NOMO-1 treated with DMSO at 0.1 percent for 48 hours (cell line): Measurements from ENCODE around the gene ABLIM3.
"Not testable (repeated sequence)": the region's sequence is repeated elsewhere in the genome, so short reads cannot be mapped to it uniquely, and the experiment has no call there.

ENCODE experiments used
- DNase-seq: peaks from one replicate; lab custom pipeline; 2025; ENCODE audit not compliant: unreplicated experiment; lab: John Stamatoyannopoulos, UW

ABLIM3 gene

DNA sequence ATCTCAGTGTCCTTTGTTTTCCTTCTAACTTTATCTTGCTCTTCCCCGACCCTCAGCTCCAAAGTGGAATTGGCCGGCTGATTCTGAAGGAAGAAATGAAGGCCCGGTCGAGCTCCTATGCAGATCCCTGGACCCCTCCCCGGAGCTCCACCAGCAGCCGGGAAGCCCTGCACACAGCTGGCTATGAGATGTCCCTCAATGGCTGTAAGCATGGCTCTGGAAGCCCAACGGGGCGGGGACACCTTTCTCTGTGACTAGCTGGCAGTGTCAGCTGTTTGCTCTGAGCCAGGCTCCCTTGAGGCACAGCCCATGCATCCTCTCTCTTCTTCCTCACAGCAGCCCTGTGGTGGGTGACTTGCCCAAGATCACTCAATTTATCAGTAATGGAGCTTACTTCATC lies 106.4 kb downstream of the ABLIM3 start:
- no peak for DNase-seq

DNA sequence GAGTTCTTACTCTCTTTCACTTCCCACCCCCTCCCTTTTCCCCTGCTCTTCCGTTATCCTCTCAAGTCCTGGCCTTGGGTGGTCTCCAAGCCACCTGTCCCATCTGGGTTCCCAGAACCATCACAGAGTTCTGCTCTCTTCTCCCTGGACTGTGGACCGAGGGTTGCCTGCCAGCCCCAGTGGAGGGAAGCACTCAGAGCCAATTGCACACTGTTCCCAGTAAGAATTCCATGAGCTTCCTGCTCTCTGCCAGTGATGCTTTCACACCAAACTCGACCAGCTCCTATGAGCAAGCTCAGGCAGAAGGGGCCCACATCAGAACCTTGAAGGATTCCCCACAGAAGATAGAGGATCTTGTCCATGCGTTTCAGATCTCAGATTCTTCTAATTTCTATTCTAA lies 110.3 kb downstream of the ABLIM3 start:
- DNase-seq, result no peak

DNA sequence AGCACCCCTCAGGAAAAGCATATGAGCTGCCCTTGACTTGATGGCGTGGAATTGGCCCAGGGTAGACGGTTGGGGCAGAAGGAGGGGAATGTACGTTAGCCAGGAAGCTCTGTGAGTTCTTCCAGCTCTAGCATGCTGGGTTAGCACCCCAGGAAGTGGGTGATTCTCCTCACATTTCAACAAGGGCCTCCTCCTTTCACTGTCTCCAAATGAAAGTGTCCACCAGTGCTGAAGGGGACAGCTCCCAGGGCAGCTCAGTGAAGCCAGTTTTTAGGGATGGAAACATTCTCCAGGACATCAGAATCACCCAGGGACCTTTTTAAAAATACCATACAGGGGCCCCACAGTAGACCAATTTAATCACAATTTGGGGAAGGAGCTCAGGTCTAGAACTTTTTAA lies 113.2 kb downstream of the ABLIM3 start:
- no peak for DNase-seq

DNA sequence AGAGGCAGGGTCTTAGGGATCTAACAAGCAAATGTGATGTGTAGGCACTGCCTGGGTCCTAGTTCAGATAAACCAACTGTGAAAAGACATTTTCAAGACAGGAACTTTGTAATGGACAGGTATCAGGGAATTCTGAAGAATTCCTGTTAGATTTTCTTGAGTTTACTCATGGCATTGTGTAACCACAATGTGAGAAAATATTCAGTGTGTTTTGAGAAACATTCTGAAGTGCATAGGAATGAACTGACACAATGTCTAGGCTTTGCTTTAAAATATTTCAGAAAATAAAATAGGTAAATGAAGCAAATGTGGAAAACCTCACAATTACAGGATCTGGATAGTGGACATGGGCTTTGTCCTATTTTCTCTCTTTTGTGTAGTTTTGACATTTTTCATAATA lies 115.2 kb downstream of the ABLIM3 start:
- DNase-seq, result no peak

DNA sequence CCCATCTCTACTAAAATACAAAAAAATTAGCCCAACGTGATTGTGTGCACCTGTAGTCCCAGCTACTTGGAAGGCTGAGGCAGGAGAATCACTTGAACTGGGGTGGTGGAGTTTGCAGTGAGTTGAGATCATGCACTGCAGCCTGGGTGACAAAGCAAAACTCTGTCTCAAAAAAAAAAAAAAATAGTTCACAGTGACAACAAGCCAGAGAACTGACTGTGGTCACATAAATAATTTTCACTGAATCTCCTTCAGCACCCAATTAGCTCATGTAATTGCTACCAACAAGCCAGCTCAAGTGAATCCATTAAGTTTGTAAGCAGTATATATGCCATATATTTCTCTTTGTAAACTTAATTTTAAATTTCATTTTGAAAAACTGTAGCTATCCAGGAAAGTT lies 115.8 kb downstream of the ABLIM3 start:
- DNase-seq, result no peak

DNA sequence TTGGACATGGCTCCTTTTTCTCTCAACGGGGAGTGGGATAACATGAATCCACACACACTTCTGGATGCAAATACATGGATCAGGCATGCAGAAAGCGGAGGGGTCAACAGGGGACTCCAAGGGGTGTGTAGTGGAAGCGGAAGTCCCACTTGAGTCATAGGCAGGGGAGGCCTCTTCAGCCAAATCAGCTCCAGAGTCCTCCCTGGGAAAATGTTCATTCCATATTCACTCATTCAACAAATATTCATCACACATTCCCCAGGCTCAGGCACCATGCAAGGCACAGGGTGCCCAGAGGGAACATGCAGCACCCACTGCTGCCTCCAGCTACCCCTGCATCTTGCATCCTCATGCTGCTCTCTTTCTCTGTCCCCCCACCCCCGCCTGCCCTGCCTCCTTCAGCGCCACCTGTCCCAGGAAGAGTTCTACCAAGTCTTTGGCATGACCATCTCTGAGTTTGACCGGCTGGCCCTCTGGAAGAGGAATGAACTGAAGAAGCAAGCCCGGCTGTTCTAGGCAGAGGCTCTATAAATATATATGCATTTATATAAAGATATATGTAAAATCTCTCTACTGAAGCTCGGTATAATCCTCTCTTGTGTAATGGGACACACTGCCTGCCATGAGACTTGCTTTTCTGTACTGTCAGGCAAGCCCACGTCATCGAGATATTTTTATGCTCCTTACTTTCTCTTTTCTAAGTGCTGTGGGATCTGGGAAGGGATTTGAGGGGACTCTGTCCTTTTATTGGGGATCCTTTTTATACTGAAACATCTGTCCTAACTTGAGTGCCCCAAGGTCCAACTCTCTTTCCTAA lies 116.8 kb downstream of the ABLIM3 start:
- no peak for DNase-seq

DNA sequence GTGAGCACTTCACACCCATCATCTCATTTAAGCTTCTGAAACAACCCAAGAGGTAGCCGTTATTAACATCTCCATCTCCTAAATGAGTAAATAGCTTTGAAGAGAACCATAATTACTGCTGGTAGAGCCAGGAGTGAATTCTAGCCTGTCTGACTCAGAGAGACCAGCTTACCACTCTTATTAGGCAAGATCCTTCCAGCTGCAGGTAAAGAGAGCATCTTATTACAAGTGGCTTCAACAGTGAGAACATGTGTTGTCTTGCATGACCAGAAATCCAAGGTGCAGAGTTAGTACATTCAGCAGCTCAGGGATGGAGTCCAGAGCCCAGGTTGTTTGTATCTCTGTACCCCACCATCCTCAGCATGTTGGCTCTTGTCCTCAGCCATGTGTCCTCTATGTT lies 119.5 kb downstream of the ABLIM3 start:
- DNase-seq, result no peak

DNA sequence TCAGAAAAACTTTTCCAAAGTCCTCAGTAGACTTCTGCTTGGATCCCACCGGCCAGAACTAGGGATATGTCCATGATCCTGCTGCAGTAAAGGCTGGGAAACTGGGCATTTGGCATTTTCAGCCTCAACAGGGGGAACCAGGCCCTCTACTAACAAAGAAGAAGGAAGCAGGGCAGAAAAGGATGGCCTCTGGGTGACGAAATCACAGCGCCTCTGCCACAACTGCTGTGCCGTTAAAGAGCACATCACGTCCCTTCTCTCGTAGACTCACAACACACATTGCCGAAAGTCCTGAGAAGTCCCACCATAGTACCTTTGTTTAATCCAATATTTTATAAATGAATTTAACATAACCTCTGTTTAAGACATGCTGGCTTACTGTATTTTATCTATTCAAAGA lies 120.0 kb downstream of the ABLIM3 start:
- peak; percentile 70 for DNase-seq

DNA sequence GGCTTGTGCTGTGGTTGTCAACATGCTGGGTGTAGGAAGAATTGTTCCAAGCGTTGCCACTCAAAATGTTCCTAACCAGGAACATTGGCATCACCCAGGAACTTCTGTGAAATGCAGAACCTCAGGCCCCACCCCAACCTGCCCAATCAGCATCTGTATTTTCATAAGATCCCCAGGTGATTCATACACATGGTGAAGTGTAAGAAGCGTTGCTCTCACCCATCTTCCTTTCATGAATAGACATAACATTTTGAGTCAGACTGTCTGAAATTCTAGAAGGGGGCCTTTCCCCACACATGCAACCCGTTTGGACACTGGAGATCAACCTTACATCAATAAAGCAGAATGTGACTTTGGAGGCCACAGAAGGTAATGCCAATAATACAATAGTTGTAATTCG lies 121.0 kb downstream of the ABLIM3 start:
- DNase-seq, result no peak

DNA sequence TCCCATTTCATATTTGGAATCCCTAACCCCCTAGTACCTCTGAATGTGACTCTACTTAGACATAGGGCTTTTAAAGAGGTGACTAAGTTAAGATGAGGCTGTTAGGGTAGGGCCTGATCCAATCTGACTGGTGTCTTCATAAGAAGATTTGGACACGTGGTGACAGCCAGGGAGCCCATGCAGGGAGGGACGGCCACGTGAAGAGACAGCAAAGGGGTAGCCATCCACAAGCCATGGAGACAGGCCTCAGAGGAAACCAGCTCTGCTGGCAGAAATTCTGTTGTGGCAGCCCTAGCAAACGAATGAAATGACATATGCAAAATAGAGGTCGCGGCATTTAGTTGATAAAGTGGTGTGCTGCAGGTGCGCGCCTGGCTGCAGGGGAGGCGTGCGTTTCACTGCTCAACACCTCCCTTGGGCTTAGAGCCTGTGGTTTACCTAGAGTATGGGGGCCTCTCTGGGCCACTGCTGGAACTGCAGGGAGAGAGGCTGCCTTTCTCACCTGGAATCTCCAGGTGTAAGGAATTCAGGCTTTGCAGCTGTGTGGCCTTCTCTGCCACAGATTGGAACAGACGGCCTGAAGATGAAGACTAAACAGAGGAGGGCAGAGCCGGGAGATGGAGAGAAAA lies 123.3 kb downstream of the ABLIM3 start:
- DNase-seq, result no peak

DNA sequence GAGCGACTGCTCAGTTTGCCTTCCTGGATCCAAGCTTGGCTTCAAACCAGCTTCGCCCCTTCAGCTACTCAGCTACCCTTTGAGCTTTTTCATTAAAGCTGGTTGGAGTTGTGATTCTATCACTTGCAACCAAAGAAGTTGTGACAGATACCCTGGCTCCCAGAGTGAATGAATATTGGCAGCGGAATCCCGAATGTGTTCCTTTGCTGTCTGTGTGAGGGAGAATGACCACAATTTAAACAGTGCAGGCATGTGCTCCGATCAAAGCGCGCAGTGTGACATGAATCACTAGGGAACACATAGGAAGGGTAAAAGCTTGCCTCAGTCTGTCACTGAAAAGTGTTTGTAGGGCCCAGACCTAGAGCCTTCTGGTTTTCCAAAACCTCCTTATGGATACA lies 123.8 kb downstream of the ABLIM3 start:
- no peak for DNase-seq

DNA sequence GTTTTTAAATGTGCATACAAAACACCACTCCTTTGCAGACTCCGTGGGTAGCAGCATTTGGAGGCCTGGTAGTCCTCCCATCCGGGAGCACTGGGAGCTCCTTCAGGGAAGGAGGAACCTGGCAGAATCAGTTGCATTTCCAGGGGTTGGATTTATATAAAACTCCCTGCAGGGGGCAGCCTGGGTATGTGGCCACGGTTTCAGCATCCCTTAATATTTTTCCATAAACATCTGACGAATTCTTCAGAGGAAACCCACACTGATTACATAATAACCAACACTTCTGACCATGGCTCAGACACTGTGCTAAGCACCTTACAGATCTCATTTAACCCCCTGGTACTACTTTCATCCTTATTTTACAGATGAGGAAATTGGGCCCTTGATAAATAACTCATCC lies 124.3 kb downstream of the ABLIM3 start:
- DNase-seq, result peak; percentile 39

DNA sequence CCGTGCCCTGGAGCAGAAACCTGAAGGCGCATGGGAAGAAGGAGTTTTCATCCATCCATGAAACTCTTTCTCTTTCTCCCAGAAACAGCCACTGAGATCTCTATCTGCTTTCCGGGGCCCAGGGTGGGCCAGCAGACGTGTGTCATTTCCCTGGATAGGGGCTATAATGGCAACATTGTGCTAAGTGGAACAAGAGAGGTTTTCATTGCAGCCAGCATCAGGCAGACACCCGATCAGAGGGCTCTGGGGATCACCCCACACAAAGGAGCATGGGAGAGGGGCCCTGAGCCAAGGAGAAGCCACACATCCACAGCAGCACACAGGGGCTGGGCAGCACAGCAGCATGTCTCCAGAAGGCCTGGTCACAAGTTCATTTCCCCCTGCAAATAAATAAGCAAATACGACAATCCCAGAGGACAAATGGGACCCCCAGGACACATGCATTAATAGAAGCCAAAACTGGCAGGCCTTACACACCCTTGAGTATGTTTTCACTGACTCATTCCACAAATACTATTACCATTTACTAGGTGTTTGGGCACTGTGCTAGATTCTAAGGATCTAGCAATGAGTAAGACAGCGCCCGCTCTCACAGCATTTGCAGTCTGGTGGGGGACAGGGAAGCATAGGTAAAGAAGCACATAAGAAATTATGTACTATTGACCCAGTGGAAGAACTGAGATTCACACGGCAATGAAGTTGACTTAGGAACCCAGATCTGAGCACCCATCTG lies 126.1 kb downstream of the ABLIM3 start:
- no peak for DNase-seq

DNA sequence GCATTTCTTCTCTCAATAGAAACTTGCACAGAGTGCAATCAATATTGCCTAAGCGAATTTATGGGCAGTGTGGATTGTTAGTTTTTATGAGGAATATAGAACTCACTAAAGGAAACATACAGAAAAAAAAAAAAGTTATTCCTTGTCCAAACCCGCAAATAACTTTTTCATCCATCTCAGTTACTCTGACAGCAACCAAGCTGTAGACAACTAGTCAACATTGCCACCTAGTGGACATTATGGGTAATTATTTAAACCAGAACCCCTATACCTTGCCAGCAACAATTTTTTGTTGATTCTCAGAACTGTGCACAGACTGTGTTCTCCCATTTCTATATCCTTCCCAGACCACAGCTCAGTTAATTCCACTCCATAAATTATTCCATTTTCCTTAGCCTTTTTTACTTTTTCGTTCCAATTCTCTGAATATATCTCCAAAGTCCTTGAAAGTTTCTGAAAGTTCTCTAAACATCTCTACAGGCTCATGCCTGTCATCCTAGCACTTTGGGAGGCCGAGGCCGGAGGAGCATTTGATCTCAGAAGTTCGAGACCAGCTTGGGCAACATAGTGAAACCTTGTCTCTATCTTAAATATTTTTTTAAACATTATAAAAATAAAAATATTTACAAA lies 127.8 kb downstream of the ABLIM3 start:
- DNase-seq, result peak; percentile 72

DNA sequence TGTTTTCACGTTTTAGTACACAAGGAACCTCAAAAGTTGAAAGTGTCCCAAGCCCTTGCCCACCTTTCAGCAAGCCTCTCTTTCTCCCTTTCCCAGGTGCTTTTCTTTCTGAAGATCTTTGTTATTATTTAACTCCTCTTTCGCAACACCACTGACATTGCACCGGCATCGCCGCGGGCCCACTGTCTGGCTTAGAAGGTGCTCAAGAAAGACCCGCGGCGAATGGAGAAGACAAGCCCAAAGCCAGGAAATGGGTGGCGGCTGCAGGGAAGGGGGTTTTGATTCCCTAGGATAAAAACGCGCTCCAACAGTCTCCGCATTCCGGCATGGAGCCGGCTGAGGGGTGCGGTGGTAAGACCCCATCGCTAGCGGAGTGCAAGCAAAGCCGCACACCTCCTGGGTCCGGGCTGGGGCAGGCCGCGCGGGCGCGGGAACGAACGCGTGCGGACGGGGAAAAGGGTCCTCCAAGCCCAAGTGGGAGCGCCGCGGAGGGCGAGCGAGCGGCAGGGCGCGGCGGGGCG lies 130.0 kb downstream of the ABLIM3 start:
- DNase-seq, result peak; percentile 11

DNA sequence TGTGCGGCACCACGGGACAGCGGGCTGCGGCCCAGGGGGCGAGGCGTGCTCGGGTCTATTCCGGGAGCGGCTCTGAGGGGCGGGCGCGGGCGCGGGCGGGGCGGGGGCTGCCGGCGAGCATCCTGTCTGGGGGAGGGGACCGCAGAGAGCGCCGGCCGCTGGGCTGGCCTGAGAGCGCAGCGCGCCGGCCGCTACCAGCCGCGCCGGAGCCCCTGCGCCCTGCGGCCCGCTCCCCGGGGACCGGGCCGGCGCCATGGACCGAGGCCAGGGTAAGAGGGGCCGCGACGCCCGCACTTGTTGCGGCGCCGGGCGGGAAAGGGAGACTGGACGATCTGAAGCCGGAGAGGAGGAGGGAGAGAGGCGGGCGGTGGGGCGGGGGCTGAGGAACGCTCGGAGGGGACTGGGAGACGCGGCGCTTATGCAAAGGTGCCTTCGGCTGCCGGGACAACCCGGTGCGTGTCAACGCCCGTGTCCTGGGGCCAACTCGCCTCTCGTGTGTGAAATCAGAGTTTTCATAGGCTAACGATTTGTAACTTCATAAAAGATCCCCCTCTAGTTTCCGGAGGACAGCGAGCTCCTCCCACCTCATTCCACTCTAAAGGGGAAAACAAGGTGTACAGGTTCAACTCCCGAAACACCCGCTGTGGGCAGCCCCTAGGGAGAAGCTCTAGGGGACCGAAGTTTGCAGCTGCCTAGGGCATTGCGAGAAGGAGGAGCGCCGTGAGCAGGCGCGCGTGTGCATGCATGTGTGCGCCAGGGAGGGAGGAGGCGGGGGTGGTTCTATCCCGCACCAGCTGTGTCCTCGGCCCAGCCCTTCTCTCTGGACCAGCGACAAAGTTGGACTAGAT lies 130.6 kb downstream of the ABLIM3 start, which contains the start of gene AFAP1L1:
Gene AFAP1L1 (plus strand): TSS at position 144 of the 848 bp plus-strand sequence. CDS start 110 bp downstream, at position 254.
- peak; percentile 8 for DNase-seq

DNA sequence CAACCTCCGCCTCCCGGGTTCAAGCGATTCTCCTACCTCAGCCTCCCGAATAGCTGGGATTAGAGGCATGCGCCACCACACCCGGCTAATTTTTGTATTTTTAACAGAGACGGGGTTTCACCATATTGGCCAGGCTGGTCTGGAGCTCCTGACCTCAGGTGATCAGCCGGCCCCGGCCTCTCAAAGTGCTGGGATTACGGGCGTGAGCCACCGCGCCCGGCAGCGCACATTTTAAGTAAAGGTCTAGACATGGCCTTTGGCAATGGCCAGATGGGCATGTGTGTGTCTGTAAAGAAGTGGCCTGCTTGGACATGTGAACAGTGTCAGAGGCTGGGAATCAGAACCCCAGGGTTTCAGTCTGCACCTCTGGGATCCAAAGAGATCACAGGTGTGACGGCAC lies 131.5 kb downstream of the ABLIM3 start:
- not testable (repeated sequence) for DNase-seq

DNA sequence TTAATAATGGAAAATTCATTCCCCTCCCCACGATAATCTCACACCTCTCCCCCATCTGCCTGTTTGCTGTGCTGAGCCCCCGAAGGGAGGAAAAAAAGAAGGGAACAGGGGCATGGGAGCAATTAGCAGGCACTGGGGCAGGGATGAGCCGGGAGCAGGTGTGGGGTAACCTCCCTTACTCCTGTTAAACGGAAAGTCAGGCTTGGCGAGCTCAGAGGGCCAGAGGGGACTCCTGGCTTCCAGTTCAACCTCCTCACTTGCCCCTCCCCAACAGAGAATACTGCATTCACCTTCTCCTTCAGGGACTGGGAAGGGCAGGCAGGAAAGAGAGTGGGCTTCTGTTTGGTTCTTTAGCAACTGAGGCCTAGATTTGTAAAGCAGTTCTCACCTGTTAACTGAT lies 131.9 kb downstream of the ABLIM3 start:
- no peak for DNase-seq

DNA sequence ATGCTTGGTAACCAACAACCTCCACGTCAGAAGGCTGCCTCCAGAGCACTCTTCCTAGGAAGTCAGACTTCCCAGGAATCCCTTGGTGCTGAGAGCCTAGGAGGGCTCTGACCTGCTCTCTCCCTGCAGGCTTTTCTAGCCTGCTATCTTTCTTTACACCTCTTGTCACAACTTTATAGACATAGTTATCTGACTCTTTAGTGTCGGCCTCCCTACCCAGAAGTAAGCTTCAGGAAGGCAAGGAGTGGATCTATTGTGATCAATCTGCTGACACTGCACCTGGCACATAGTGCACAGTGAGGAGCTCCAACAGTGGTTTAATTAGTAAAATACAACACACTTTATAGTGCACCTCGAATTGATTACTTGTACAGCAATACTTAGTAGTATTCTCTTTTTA lies 132.7 kb downstream of the ABLIM3 start:
- DNase-seq, result no peak

DNA sequence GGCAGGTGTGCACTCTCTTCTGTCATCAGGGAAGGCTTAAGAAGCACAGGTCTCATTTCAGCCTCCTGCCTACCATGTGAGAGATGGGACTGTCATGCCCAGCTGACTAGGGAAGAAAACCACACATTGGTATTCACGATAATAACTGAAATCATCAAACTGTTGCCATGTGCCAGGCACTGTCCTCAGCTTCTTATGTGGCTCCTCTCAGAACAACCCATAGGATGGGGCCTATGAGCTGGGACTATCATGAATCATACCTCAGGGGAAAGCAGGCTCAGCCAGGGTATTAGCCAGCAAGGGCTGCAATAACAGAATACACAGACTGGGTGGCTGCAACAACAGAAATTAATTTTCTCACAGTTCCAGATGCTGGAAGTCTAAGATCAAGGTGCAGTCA lies 133.6 kb downstream of the ABLIM3 start:
- no peak for DNase-seq
